ENCODE results near the gene APOL3. TPM values are rescaled to one million over a fixed set of nuclear protein-coding genes. Genes with fewer than 3 reads are reported as not detected.

Gene APOL3
- total RNA-seq = 10.6 and 27.1 TPM in 2 replicates

GRCh38 chr22:36160499-36160942, at the start of gene APOL3:
APOL3 (minus strand) TSS chr22:36160755; CDS start chr22:36149055, 11,700 bp downstream.

GRCh38 chr22:36201630-36202319, 41.2 kb upstream of the APOL3 start, which contains the start of gene APOL4:
APOL4 (minus strand) TSS chr22:36201809; CDS start chr22:36201734, 75 bp downstream.

Other genes with a start within 250 kb of the APOL3 start
- 160 and 202 TPM in 2 replicates for gene RBFOX2, start 131.9 kb downstream of the APOL3 start, total RNA-seq
- 0.07 and 0.39 TPM in 2 replicates for gene APOL4, start 41.1 kb upstream of the APOL3 start, total RNA-seq
- 46.5 and 50.8 TPM in 2 replicates for gene APOL2, start 78.8 kb upstream of the APOL3 start, total RNA-seq
- gene APOL1, start 92.4 kb upstream of the APOL3 start, total RNA-seq = 68.4 and 93.8 TPM in 2 replicates
- 821 and 1,213 TPM in 2 replicates for gene MYH9, start 227.2 kb upstream of the APOL3 start, total RNA-seq

Data from smooth muscle cell of the pulmonary artery (primary cell).